SU-DHL-6 (cell line): Measurements from ENCODE around the gene GANC.

ENCODE experiments used
- EZH2phosphoT487 ChIP-seq: fragments of 200-600 bp; sonication (generic), shearing (Covaris generic); conservative IDR thresholded peaks from 2 replicates; pipeline ENCODE4 v1.6.1; 2018; ENCODE audit warnings: mild to moderate bottlenecking, antibody characterized with exemption, low read length, moderate library complexity, mixed read lengths
- TF ChIP-seq, protein P1 (sequence below): fragments of 200-600 bp; sonication (generic); IDR thresholded peaks from one replicate; pipeline ENCODE4 v1.5.1; 2017; ENCODE audit warnings: antibody characterized with exemption, mild to moderate bottlenecking, low read length, moderate library complexity; ENCODE audit not compliant: insufficient read depth, poor library complexity, severe bottlenecking

DNA sequence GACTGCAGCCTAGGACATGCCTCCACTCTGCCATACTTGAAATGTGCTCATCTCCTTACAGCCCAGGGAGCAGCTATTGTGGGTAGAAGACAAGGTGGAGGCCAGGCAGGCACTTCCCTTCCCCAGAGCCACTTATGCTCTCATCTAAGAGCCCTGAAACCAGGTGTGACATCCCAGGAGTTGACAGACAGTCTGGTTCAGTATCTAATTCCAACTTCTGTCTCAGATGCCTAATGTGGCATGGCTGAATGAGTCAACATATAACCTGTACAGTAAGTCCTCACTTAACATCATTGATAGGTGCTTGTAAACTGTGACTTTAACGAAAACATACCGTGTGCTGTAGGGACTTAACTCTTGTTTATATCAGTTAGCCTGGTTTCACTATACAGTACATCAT, 85.1 kb downstream of the GANC start:
- TF ChIP-seq, protein P1, sequence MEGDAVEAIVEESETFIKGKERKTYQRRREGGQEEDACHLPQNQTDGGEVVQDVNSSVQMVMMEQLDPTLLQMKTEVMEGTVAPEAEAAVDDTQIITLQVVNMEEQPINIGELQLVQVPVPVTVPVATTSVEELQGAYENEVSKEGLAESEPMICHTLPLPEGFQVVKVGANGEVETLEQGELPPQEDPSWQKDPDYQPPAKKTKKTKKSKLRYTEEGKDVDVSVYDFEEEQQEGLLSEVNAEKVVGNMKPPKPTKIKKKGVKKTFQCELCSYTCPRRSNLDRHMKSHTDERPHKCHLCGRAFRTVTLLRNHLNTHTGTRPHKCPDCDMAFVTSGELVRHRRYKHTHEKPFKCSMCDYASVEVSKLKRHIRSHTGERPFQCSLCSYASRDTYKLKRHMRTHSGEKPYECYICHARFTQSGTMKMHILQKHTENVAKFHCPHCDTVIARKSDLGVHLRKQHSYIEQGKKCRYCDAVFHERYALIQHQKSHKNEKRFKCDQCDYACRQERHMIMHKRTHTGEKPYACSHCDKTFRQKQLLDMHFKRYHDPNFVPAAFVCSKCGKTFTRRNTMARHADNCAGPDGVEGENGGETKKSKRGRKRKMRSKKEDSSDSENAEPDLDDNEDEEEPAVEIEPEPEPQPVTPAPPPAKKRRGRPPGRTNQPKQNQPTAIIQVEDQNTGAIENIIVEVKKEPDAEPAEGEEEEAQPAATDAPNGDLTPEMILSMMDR: no peak
- no peak for TF ChIP-seq EZH2phosphoT487
